SH-SY5Y (cell line): ENCODE measurements around the gene MLANA.

ENCODE experiments used
- GATA2 ChIP-seq: IDR thresholded peaks from 2 replicates; pipeline ENCODE4 v1.6.1; 2011; ENCODE audit warnings: mild to moderate bottlenecking, low read depth, low read length
- GATA3 ChIP-seq: IDR thresholded peaks from 2 replicates; pipeline ENCODE4 v1.6.1; 2011; ENCODE audit warnings: low read depth, mild to moderate bottlenecking, low read length, moderate library complexity

DNA sequence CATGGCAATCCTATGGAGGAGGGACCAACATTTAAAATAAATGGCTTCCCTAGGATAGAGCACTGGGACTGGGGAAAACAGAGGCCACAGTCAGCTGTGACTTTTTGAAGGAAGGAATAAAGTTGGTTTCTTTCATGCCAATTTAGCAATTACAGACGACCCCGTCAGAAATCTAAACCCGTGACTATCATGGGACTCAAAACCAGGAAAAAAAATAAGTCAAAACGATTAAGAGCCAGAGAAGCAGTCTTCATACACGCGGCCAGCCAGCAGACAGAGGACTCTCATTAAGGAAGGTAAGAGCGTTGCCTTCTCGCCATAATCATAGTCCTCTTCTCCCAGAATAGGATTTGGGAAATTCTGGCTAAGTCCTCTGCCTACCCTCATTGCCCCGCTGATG lies at the start of gene MLANA:
- TF ChIP-seq GATA2 (no peak), GATA3 (no peak)
